GM23338 (cell line): ENCODE results near the gene SMCR8. TPM values are rescaled to one million over a fixed set of nuclear protein-coding genes. Genes with fewer than 3 reads are reported as not detected.

Experiments
- ETS1 ChIP-seq: IDR thresholded peaks from 2 replicates; pipeline ENCODE4 v1.6.1; 2016; ENCODE audit warnings: antibody characterized with exemption
- POLR2AphosphoS5 ChIP-seq: IDR thresholded peaks from 2 replicates; pipeline ENCODE4 v1.6.1; 2016; ENCODE audit warnings: antibody characterized with exemption, low read depth
- REST ChIP-seq: IDR thresholded peaks from one replicate; pipeline ENCODE4 v1.6.1; 2018; ENCODE audit warnings: antibody characterized with exemption; ENCODE audit not compliant: unreplicated experiment
- ZNF114 ChIP-seq: fragments of 250-450 bp; sonication (Bioruptor Pico); IDR thresholded peaks from 2 replicates; pipeline ENCODE4 v1.5.0; 2020; ENCODE audit warnings: mild to moderate bottlenecking, moderate library complexity
- ZNF462 ChIP-seq: fragments of 250-450 bp; sonication (Bioruptor Pico); IDR thresholded peaks from 2 replicates; pipeline ENCODE4 v1.5.0; 2020; ENCODE audit warnings: mild to moderate bottlenecking, moderate library complexity
- polyA plus RNA-seq: library from polyadenylated mRNA; unstranded; fragments of >200 nt; fragmentation: Nextera tagmentation; extraction: Ambion mirVana; gene quantifications from 2 replicates; pipeline ENCODE4 v1.2.1, GENCODE V29; 2016
- total RNA-seq: library from RNA; depleted of rRNA; stranded (reverse); fragments of >200 nt; shearing (Covaris generic); gene quantifications from 2 replicates; pipeline ENCODE4 v1.2.3, GENCODE V29; 2014

SMCR8 gene
- total and polyA plus RNA-seq, 2 experiments from 2014 or later, result 1.5 to 20.1 TPM

- TF ChIP-seq ZNF462 (CRISPR knock-in tag) (no peak), REST (no peak), POLR2AphosphoS5 (no peak), ETS1 (no peak), ZNF114 (CRISPR knock-in tag) (no peak)
These were observed 36.2 kb upstream of the SMCR8 start (continued) for GRCh38 chr17:18278867-18279266.
